ENCODE data around the gene CSNK1G2. TPM values are rescaled to one million over a fixed set of nuclear protein-coding genes. Genes with fewer than 3 reads are reported as not detected.

Gene CSNK1G2
- total RNA-seq, 4 donors from 2014 or later = 75.0 to 321 (median 140) TPM

DNA sequence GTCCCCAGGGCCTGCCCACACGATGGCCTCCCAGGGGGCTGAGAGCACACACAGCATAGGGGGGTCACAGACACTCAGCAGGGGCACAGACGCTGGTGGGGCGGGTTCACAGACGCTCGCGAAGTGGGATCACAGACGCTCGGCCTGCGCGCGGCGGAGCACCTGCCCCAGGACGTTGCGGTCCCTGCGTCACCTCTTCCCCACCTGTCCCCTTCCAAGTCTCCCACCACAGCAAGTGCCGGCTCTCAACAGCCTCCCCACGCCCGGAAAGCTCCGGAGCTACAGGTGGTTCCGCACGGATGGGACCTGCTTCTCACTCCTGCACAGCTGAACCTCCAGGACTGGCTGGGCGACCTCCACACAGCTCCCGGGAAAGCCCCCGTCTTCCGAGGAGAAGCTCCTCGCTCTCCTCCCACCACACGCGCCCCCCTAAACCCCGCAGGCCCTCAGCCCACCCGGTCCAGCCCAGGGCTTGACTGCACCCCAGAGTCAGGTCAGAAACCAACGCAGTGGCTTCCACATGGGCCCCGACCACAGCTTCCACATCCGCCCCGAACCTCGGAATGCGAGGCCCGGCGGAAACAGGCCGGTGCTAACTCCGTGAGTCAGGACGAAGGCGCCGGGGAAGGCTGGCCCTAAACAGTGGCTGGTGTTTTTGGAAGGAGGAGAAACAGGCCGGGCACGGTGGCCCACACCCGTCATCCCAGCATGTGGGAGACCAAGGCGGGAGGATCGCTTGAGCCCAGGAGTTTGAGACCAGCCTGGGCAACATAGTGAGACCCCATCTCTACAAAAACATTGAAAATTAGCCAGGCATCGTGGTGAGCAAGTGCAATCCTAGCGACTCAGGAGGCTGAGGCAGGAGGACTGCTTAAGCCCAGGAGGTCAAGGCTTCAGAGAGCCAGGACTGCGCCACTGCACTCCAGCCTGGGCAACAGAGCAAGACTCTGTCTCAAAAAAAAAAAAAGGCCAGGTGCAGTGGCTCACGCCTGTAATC lies 58.0 kb downstream of the CSNK1G2 start:
- Histone ChIP-seq H3K27ac (no peak overlapping the region), H3K36me3 (peaks cover 0 to 17% (median 4%) of the 10 kb centered on the region in 4 donors), H3K4me3 (no peak overlapping the region), H3K9me3 (no peaks in the 10 kb centered on the region), H3K4me1 (peaks cover 0 to 3% (median 0%) of the 10 kb centered on the region in 4 donors), H3K27me3 (no peaks in the 10 kb centered on the region)
- in situ Hi-C loops (cut with MboI; ENCODE audit: low pct_ligation_motif_present in 1 of 4, low pct_unique_long_range_greater_than_20kb in 1 of 4, low sequenced_read_pairs in 3 of 4) = no loop called here
- TF ChIP-seq POLR2A (IDR thresholded peaks at IDR 0.05) (no peak), EP300 (IDR thresholded peaks at IDR 0.05; ENCODE audit: low read depth) (no peak), POLR2AphosphoS5 (IDR thresholded peaks at IDR 0.05) (no peak)
- TF ChIP-seq, protein P1, sequence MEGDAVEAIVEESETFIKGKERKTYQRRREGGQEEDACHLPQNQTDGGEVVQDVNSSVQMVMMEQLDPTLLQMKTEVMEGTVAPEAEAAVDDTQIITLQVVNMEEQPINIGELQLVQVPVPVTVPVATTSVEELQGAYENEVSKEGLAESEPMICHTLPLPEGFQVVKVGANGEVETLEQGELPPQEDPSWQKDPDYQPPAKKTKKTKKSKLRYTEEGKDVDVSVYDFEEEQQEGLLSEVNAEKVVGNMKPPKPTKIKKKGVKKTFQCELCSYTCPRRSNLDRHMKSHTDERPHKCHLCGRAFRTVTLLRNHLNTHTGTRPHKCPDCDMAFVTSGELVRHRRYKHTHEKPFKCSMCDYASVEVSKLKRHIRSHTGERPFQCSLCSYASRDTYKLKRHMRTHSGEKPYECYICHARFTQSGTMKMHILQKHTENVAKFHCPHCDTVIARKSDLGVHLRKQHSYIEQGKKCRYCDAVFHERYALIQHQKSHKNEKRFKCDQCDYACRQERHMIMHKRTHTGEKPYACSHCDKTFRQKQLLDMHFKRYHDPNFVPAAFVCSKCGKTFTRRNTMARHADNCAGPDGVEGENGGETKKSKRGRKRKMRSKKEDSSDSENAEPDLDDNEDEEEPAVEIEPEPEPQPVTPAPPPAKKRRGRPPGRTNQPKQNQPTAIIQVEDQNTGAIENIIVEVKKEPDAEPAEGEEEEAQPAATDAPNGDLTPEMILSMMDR (IDR thresholded peaks at IDR 0.05) = no peak
- DNase-seq = no peak
- intact Hi-C loops (cut with DNase I; ENCODE audit: low total_unique reads) = no loop called here
- 93 to 100% methylated on average over 2 to 52 of the region's 52 CpGs for WGBS, 2 donors (ENCODE audit: low coverage in 1 of 2)

DNA sequence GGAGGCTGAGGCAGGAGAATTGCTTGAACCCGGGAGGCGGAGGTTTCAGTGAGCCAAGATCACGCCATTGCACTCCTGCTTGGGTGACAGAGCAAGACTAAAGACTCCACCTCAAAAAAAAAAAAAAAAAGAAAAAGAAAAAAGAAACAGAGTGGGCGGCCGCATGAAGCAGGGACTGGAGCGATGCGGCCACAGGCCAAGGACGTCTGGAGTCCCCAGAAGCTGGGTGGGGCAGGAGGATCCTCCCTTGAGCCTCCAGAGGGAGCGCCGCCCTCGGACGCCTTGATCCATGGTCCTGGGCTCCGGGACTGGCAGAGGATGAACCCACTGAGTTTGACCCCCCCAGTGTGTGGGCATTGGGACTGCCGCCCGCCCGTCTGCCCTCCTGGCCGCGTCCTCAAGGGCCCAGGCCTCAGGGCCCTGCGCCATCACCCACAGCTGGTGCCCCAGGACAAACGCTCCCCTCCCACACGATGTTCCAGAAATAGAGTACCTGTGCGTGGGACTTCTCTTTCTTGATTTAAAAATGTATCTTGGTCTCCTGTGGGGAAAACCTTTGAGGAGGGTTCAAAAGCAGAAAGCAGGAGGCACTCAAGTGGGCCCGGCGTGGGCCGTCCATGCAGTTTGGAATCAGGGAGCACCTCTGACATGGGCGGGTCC lies 59.0 kb downstream of the CSNK1G2 start:
- intact Hi-C loops (cut with DNase I; ENCODE audit: low total_unique reads) (no loop called here), in situ Hi-C loops (cut with MboI; ENCODE audit: low pct_ligation_motif_present in 1 of 4, low pct_unique_long_range_greater_than_20kb in 1 of 4, low sequenced_read_pairs in 3 of 4) (no loop called here)
- Histone ChIP-seq H3K9me3 (no peaks in the 10 kb centered on the region), H3K27me3 (no peaks in the 10 kb centered on the region), H3K27ac (no peak overlapping the region), H3K4me1 (peaks cover 0 to 3% (median 0%) of the 10 kb centered on the region in 4 donors), H3K4me3 (no peak overlapping the region), H3K36me3 (peaks cover 0 to 17% (median 4%) of the 10 kb centered on the region in 4 donors)
- no peak for DNase-seq
- TF ChIP-seq POLR2A (IDR thresholded peaks at IDR 0.05) (no peak), EP300 (IDR thresholded peaks at IDR 0.05; ENCODE audit: low read depth) (no peak), POLR2AphosphoS5 (IDR thresholded peaks at IDR 0.05) (no peak)
- TF ChIP-seq, protein P1 (IDR thresholded peaks at IDR 0.05) = no peak
- WGBS, 2 donors (ENCODE audit: low coverage in 1 of 2) = 82 to 83% methylated on average over 18 to 26 of the region's 26 CpGs

DNA sequence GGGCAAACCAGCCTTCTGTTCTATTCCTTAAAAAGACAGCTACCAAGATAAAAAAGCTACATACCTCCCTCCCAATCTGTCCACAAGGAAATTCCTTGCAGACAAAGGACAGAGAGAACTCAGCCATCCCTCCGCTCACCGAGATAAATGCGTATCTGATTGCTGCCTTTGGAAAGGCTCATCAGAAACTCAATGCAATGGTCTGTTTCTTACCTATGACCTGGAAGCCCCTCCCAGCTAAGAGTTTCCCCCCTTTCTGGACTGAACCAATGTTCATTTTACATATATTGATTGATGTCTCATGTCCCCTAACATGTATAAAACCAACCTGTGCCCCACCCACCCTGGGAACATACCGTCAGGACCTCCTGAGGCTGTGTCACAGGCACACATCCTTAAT lies 62.9 kb downstream of the CSNK1G2 start:
- Histone ChIP-seq H3K9me3 (no peaks in the 10 kb centered on the region), H3K4me3 (no peak overlapping the region), H3K4me1 (no peaks in the 10 kb centered on the region), H3K27ac (no peak overlapping the region), H3K27me3 (no peaks in the 10 kb centered on the region), H3K36me3 (peaks cover 0 to 9% (median 0%) of the 10 kb centered on the region in 4 donors)
- intact Hi-C loops (cut with DNase I; ENCODE audit: low total_unique reads) (no loop called here), in situ Hi-C loops (cut with MboI; ENCODE audit: low pct_ligation_motif_present in 1 of 4, low pct_unique_long_range_greater_than_20kb in 1 of 4, low sequenced_read_pairs in 3 of 4) (no loop called here)
- no peak for TF ChIP-seq POLR2A (IDR thresholded peaks at IDR 0.05)
- TF ChIP-seq EP300 (IDR thresholded peaks at IDR 0.05; ENCODE audit: low read depth) = no peak
- TF ChIP-seq POLR2AphosphoS5 (IDR thresholded peaks at IDR 0.05) = no peak
- TF ChIP-seq, protein P1 (IDR thresholded peaks at IDR 0.05) = no peak
- no peak for DNase-seq
- WGBS, 2 donors (ENCODE audit: low coverage in 1 of 2) = 92 to 97% methylated on average over 4 of the region's 4 CpGs

DNA sequence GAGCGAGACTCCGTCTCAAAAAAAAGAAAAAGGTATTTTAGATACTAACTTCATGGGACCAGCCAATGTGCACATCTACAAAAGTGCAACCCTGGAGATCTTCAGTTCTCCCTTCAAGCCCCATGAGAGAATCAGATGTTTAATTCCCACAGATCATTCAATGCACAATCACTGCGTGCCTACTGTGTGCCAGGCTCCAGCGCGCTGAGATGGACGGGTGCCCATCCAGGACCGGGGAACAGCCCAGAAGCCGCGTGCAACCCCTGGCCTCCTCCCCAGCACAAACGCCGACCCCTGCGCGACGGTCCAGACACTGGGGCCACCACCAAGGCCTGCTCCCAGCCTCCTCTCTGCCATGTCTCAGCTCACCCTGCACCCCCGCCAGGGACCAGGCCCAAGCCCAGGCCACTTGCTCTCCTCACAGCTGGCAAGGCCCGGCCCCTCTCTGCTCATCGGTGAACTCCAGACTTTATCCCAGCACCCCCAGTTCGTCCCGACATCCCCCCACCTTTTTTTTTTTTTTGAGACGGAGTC lies 69.2 kb downstream of the CSNK1G2 start:
- peaks cover 0 to 19% (median 16%) of the 10 kb centered on the region in 4 donors for H3K4me1 ChIP-seq
- no peaks in the 10 kb centered on the region for H3K36me3 ChIP-seq
- in situ Hi-C loops (cut with MboI; ENCODE audit: low pct_ligation_motif_present in 1 of 4, low pct_unique_long_range_greater_than_20kb in 1 of 4, low sequenced_read_pairs in 3 of 4) (no loop called here), intact Hi-C loops (cut with DNase I; ENCODE audit: low total_unique reads) (no loop called here)
- H3K27ac ChIP-seq = no peak overlapping the region
- no peak for DNase-seq
- H3K4me3 ChIP-seq = no peak overlapping the region
- TF ChIP-seq EP300 (IDR thresholded peaks at IDR 0.05; ENCODE audit: low read depth) (no peak), POLR2A (IDR thresholded peaks at IDR 0.05) (no peak), POLR2AphosphoS5 (IDR thresholded peaks at IDR 0.05) (no peak)
- TF ChIP-seq, protein P1 (IDR thresholded peaks at IDR 0.05) = no peak
- H3K9me3 ChIP-seq = no peaks in the 10 kb centered on the region
- H3K27me3 ChIP-seq = no peaks in the 10 kb centered on the region
- WGBS, 2 donors (ENCODE audit: low coverage in 1 of 2) = 93 to 95% methylated on average over 5 to 13 of the region's 20 CpGs
